Nephron progenitor cell (in vitro differentiated cells): ENCODE results near the gene AIDA.

Experiments
- DNase-seq: peaks from one replicate; pipeline ENCODE4 v3.0.0; 2021
- H3K27ac Mint-ChIP-seq: 2 replicates; pipeline ENCODE4 v1.8.0; 2021; ENCODE audit warnings: mild to moderate bottlenecking, moderate library complexity, mixed read lengths
- H3K27me3 Mint-ChIP-seq: 2 replicates; pipeline ENCODE4 v1.8.0; 2021; ENCODE audit warnings: mild to moderate bottlenecking, low read depth, mixed read lengths; ENCODE audit not compliant: poor library complexity
- H3K36me3 Mint-ChIP-seq: 2 replicates; pipeline ENCODE4 v1.8.0; 2021; ENCODE audit warnings: low read depth, mixed read lengths
- H3K4me1 Mint-ChIP-seq: 2 replicates; pipeline ENCODE4 v1.8.0; 2021; ENCODE audit warnings: mixed read lengths
- H3K4me3 Mint-ChIP-seq: 2 replicates; pipeline ENCODE4 v1.8.0; 2021; ENCODE audit warnings: mild to moderate bottlenecking, moderate library complexity, mixed read lengths
- H3K9me3 Mint-ChIP-seq: 2 replicates; pipeline ENCODE4 v1.8.0; 2021; ENCODE audit warnings: mild to moderate bottlenecking, moderate library complexity, mixed read lengths
- TF ChIP-seq, protein P1 (sequence below): fragments of 200-600 bp; sonication (generic); IDR thresholded peaks from 2 replicates; pipeline ENCODE4 v1.5.0; 2021; ENCODE audit warnings: antibody characterized with exemption

AIDA gene

DNA sequence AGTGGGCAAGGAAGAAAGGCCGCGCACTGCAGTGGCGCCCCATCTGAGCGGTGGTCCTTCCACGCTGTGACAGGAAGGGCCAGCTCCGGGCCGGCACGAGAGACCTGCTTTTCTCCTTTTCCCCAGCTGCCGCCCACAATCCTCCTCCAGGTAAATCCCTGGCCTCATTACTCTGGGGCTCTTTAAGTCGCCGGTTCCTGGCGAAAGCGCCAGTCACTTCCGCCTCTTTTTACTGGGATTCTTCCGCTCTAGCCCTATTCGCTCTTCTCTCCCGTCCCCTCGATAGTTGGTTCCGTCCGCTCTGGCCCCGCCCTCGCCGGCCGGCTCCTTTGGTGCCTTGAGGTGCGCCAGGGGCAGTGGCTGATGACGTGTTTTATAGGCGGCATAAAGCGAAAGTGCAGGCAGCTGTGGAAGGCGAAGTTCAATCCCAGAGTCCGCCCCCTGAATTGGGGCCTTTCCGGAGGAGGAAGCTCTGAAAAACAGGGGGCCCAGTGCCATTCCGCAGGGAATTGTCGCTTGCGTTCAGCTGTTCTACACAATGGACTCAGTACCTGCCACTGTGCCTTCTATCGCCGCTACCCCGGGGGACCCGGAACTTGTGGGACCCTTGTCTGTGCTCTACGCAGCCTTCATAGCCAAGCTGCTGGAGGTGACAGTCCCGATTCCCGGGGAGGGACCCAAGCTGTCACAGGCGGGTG is 68.2 kb downstream of the AIDA start:
- peaks cover 21% of the 10 kb centered on the region for H3K36me3 Mint-ChIP-seq
- peaks cover 25% of the 10 kb centered on the region for H3K4me1 Mint-ChIP-seq
- peak overlapping the region; percentile 99 for H3K27ac Mint-ChIP-seq
- TF ChIP-seq, protein P1, sequence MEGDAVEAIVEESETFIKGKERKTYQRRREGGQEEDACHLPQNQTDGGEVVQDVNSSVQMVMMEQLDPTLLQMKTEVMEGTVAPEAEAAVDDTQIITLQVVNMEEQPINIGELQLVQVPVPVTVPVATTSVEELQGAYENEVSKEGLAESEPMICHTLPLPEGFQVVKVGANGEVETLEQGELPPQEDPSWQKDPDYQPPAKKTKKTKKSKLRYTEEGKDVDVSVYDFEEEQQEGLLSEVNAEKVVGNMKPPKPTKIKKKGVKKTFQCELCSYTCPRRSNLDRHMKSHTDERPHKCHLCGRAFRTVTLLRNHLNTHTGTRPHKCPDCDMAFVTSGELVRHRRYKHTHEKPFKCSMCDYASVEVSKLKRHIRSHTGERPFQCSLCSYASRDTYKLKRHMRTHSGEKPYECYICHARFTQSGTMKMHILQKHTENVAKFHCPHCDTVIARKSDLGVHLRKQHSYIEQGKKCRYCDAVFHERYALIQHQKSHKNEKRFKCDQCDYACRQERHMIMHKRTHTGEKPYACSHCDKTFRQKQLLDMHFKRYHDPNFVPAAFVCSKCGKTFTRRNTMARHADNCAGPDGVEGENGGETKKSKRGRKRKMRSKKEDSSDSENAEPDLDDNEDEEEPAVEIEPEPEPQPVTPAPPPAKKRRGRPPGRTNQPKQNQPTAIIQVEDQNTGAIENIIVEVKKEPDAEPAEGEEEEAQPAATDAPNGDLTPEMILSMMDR = no peak
- H3K9me3 Mint-ChIP-seq = no peaks in the 10 kb centered on the region
- peak overlapping the region; percentile 99 for H3K4me3 Mint-ChIP-seq
- DNase-seq = peak; percentile 96
- no peaks in the 10 kb centered on the region for H3K27me3 Mint-ChIP-seq

DNA sequence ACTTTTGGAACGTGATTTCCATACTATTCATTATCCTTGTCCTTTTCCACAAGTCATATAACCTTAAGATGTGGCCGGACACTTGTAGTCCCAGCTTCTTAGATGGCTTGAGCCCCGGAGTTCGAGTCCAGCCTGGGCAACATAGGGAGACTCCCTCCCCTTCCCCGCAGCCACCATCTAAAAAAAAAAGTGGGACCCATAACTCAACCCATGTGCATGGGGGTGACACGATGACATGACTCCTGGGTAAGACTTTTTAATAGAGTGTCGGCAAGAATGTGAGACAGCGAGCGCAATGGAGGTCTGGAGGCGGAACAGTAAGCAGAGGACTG is 68.7 kb downstream of the AIDA start:
- no peaks in the 10 kb centered on the region for H3K9me3 Mint-ChIP-seq
- H3K36me3 Mint-ChIP-seq = peaks cover 21% of the 10 kb centered on the region
- no peaks in the 10 kb centered on the region for H3K27me3 Mint-ChIP-seq
- TF ChIP-seq, protein P1 = no peak
- peaks cover 25% of the 10 kb centered on the region for H3K4me1 Mint-ChIP-seq
- peak overlapping the region; percentile 99 for H3K27ac Mint-ChIP-seq
- peak overlapping the region; percentile 99 for H3K4me3 Mint-ChIP-seq
- DNase-seq = no peak

DNA sequence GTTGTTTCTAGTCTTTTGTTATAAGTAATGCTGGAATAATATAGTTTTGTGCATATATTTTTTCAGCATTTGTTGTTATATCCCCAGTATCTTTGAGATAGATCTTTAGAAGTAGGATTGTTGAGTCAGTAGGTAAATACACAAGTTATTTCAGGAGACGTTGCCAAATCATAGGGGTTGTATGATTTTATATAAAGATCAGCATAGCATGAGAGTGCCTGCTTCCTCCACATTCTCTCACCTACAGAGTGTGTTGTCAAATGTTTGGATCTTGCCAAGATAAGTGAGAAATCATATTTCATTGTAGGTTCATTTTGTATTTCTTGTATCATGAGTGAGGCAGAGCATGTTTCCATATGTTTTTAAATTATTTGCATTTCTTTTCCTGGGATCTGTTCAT is 69.8 kb downstream of the AIDA start:
- Mint-ChIP-seq H3K27ac (no peak overlapping the region), H3K4me3 (peak overlapping the region; percentile 99), H3K9me3 (no peaks in the 10 kb centered on the region), H3K27me3 (no peaks in the 10 kb centered on the region), H3K4me1 (peaks cover 25% of the 10 kb centered on the region), H3K36me3 (peaks cover 29% of the 10 kb centered on the region)
- no peak for DNase-seq
- TF ChIP-seq, protein P1 = no peak

DNA sequence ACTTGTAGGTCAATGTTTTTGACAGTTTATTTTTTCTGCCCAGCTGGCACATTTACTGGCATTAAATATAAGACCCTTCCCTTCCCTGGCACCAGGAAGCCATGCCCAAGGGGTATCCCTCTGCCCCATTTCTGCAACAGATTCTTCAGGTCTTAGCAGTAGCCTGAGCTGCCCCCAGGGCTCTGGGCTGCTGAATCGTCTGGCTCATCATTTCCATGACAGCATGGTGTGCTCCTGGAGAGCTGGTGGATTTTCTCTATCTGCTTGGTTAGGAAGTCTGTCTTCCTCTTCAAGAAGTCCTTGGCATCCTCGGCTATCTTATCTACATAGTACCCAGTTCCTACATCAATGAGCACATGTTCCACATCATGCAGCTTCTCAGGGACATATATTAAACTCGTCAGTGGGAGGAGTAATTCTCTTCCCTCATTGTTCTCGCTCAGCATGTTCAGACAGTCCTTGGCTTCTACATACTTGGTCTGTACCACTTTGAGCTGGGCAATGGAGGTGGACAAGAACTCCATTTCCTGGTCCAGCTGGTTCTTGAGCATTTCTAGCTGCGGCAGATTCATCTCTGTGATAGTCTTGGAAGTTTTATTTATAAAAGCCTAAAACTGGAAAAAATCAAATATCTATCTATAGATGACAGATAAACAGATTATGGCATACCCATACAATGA is 70.9 kb downstream of the AIDA start:
- H3K27ac Mint-ChIP-seq = no peak overlapping the region
- no peaks in the 10 kb centered on the region for H3K27me3 Mint-ChIP-seq
- H3K36me3 Mint-ChIP-seq = peaks cover 37% of the 10 kb centered on the region
- H3K4me1 Mint-ChIP-seq = peaks cover 25% of the 10 kb centered on the region
- no peaks in the 10 kb centered on the region for H3K9me3 Mint-ChIP-seq
- TF ChIP-seq, protein P1 = no peak
- DNase-seq = no peak
- H3K4me3 Mint-ChIP-seq = no peak overlapping the region

DNA sequence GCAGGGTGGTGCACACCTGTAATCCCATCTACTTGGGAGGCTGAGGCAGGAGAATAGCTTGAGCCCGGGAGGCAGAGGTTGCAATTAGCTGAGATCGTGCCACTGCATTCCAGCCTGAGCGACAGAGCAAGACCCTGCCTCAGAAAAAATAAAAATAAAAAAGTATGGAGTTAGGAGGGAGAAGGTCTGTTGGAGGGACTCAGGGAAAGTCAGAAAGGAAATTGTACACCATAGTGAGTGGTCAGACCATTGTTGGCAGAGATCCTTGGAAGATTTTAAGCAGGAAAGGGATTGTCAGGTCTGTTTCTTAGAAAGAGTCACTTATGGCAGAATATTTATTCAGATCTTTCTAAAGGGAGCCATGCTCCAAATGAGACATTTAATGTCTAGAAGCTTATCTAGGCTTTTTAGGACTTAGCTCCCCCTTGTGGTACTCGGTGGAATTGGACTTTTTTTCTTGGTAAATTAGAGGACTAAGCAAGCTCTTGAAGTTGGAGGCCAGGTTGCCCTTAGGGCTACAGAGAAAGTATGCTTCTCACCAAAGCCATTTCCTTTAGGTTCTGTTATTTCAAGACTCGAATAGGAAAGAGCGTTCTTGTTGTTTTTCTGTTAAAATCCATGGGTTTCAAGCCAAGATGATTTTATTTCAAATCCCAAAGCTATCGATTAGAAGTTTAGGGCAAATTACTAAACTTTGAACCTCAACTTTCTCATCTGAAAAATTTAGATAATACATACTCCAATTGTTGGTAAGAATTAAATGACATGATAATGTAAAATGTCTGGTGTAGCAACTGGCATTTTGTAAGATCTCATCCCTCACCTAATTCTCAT is 77.9 kb downstream of the AIDA start:
- H3K9me3 Mint-ChIP-seq = no peaks in the 10 kb centered on the region
- no peak overlapping the region for H3K4me3 Mint-ChIP-seq
- H3K27me3 Mint-ChIP-seq = no peaks in the 10 kb centered on the region
- H3K4me1 Mint-ChIP-seq = no peaks in the 10 kb centered on the region
- H3K27ac Mint-ChIP-seq = no peak overlapping the region
- peaks cover 48% of the 10 kb centered on the region for H3K36me3 Mint-ChIP-seq
- DNase-seq = peak; percentile 64
- TF ChIP-seq, protein P1 = peak; percentile 88
